HEK293 (cell line): ENCODE results near the gene ZNF629.
A peak's percentile ranks its signal among the peaks of the same experiment; 100 is the strongest.

Source experiments
- CTCF ChIA-PET: fragments of 350-600 bp; formaldehyde crosslinking; extraction: SDS; loops from one replicate; lab custom pipeline; 2021; ENCODE audit warnings: antibody characterized with exemption; lab: Yijun Ruan, JAX
- POLR2A ChIA-PET: fragments of 300-600 bp; formaldehyde crosslinking; extraction: SDS; loops from one replicate; lab custom pipeline; 2020; ENCODE audit warnings: antibody characterized with exemption, inconsistent platforms; lab: Yijun Ruan, JAX
- H3K27ac ChIP-seq: fragments of 200-500 bp; sonication (Bioruptor generic); 2 replicates; pipeline ENCODE4 v1.5.1; 2014; ENCODE audit warnings: low read depth, low read length, control low read depth, inconsistent platforms; ENCODE audit errors: extremely low read depth
- H3K36me3 ChIP-seq, 2 experiments: fragments of 200-500 bp in 1 of 2; sonication (Bioruptor generic) in 1 of 2; 1 replicate in 1 of 2; 2 replicates in 1 of 2; pipeline ENCODE4 v1.5.1; 2014 to 2017; ENCODE audit warnings: inconsistent platforms in 2 of 2, low read length in 2 of 2; ENCODE audit not compliant: control insufficient read depth in 2 of 2, insufficient read depth in 1 of 2
- H3K4me1 ChIP-seq: fragments of 200-500 bp; sonication (Bioruptor generic); 2 replicates; pipeline ENCODE4 v1.5.1; 2014; ENCODE audit warnings: mild to moderate bottlenecking, low read length, inconsistent platforms; ENCODE audit not compliant: control insufficient read depth, insufficient read depth
- H3K4me3 ChIP-seq: 2 replicates; pipeline ENCODE4 v1.5.1; 2011; ENCODE audit warnings: low read depth, mild to moderate bottlenecking, control low read depth, low read length, moderate library complexity
- H3K9me3 ChIP-seq: fragments of 200-500 bp; sonication (Bioruptor generic); 2 replicates; pipeline ENCODE4 v1.5.1; 2014; ENCODE audit warnings: low read depth, low read length, inconsistent platforms; ENCODE audit not compliant: control insufficient read depth, insufficient read depth
- AEBP2 ChIP-seq: fragments of 450-650 bp; formaldehyde crosslinking; IDR thresholded peaks from 2 replicates; pipeline ENCODE4 v1.5.1; 2016; ENCODE audit warnings: missing biosample characterization, missing genetic modification characterization, borderline replicate concordance
- ATF2 ChIP-seq: fragments of 450-650 bp; formaldehyde crosslinking; IDR thresholded peaks from 2 replicates; pipeline ENCODE4 v1.5.1; 2016; ENCODE audit warnings: missing biosample characterization, missing genetic modification characterization, low read depth
- GLIS1 ChIP-seq: fragments of 450-650 bp; formaldehyde crosslinking; IDR thresholded peaks from 2 replicates; pipeline ENCODE4 v1.5.1; 2016; ENCODE audit warnings: missing biosample characterization, missing genetic modification characterization
- KLF1 ChIP-seq: fragments of 450-650 bp; formaldehyde crosslinking; IDR thresholded peaks from 2 replicates; pipeline ENCODE4 v1.5.1; 2016; ENCODE audit warnings: missing biosample characterization, missing genetic modification characterization
- KLF10 ChIP-seq: fragments of 450-650 bp; IDR thresholded peaks from 2 replicates; pipeline ENCODE4 v1.5.1; 2018; ENCODE audit warnings: missing biosample characterization, mild to moderate bottlenecking, missing genetic modification characterization
- KLF16 ChIP-seq: fragments of 450-650 bp; formaldehyde crosslinking; IDR thresholded peaks from 2 replicates; pipeline ENCODE4 v1.5.1; 2017; ENCODE audit warnings: missing biosample characterization, missing genetic modification characterization
- KLF7 ChIP-seq: fragments of 450-650 bp; formaldehyde crosslinking; IDR thresholded peaks from 2 replicates; pipeline ENCODE4 v1.5.1; 2016; ENCODE audit warnings: missing biosample characterization, missing genetic modification characterization, borderline replicate concordance
- PRDM6 ChIP-seq: fragments of 450-650 bp; formaldehyde crosslinking; IDR thresholded peaks from 2 replicates; pipeline ENCODE4 v1.5.1; 2017; ENCODE audit warnings: missing biosample characterization, missing genetic modification characterization
- SCRT1 ChIP-seq: fragments of 450-650 bp; formaldehyde crosslinking; IDR thresholded peaks from 2 replicates; pipeline ENCODE4 v1.5.1; 2016; ENCODE audit warnings: missing biosample characterization, missing genetic modification characterization, borderline replicate concordance
- SETDB1 ChIP-seq: IDR thresholded peaks from one replicate; pipeline ENCODE4 v1.6.1; 2017; ENCODE audit warnings: mild to moderate bottlenecking, low read length, moderate library complexity, mixed read lengths; ENCODE audit not compliant: insufficient read length
- TRIM28 ChIP-seq: IDR thresholded peaks from 2 replicates; pipeline ENCODE4 v1.6.1; 2011; ENCODE audit warnings: low read length, control low read depth, borderline replicate concordance
- WT1 ChIP-seq: fragments of 450-650 bp; formaldehyde crosslinking; IDR thresholded peaks from 2 replicates; pipeline ENCODE4 v1.5.1; 2016; ENCODE audit warnings: missing biosample characterization, missing genetic modification characterization
- ZBTB44 ChIP-seq: fragments of 450-650 bp; IDR thresholded peaks from 2 replicates; pipeline ENCODE4 v1.5.1; 2018; ENCODE audit warnings: missing biosample characterization, mild to moderate bottlenecking, missing genetic modification characterization
- ZBTB49 ChIP-seq: fragments of 450-650 bp; formaldehyde crosslinking; IDR thresholded peaks from 2 replicates; pipeline ENCODE4 v1.5.1; 2016; ENCODE audit warnings: missing biosample characterization, missing genetic modification characterization, low read depth
- ZNF155 ChIP-seq: fragments of 450-650 bp; formaldehyde crosslinking; IDR thresholded peaks from 2 replicates; pipeline ENCODE4 v1.5.1; 2016; ENCODE audit warnings: missing biosample characterization, missing genetic modification characterization
- ZNF157 ChIP-seq: fragments of 450-650 bp; formaldehyde crosslinking; IDR thresholded peaks from 2 replicates; pipeline ENCODE4 v1.5.1; 2016; ENCODE audit warnings: missing biosample characterization, missing genetic modification characterization
- ZNF202 ChIP-seq: fragments of 450-650 bp; formaldehyde crosslinking; IDR thresholded peaks from 2 replicates; pipeline ENCODE4 v1.5.1; 2016; ENCODE audit warnings: missing biosample characterization, missing genetic modification characterization, borderline replicate concordance
- ZNF214 ChIP-seq: fragments of 450-650 bp; formaldehyde crosslinking; IDR thresholded peaks from 2 replicates; pipeline ENCODE4 v1.5.1; 2017; ENCODE audit warnings: missing biosample characterization, mild to moderate bottlenecking, missing genetic modification characterization, borderline replicate concordance
- ZNF23 ChIP-seq: fragments of 450-650 bp; formaldehyde crosslinking; IDR thresholded peaks from 2 replicates; pipeline ENCODE4 v1.5.1; 2016; ENCODE audit warnings: missing biosample characterization, missing genetic modification characterization, borderline replicate concordance
- ZNF266 ChIP-seq: fragments of 450-650 bp; formaldehyde crosslinking; IDR thresholded peaks from 2 replicates; pipeline ENCODE4 v1.5.1; 2016; ENCODE audit warnings: missing biosample characterization, missing genetic modification characterization, low read depth
- ZNF274 ChIP-seq, 2 experiments: fragments of 200-500 bp in 1 of 2; fragments of 450-650 bp in 1 of 2; sonication (Bioruptor generic) in 1 of 2; formaldehyde crosslinking in 1 of 2; IDR thresholded peaks; 2 replicates each; pipeline versions ENCODE4 v1.5.1 to v1.6.1; 2014 to 2016; ENCODE audit warnings: borderline replicate concordance in 1 of 2, inconsistent platforms in 1 of 2, low read length in 1 of 2, missing biosample characterization in 1 of 2, missing genetic modification characterization in 1 of 2
- ZNF341 ChIP-seq: fragments of 450-650 bp; formaldehyde crosslinking; IDR thresholded peaks from 2 replicates; pipeline ENCODE4; 2016; ENCODE audit warnings: low read depth, missing biosample characterization, missing genetic modification characterization
- ZNF350 ChIP-seq: fragments of 450-650 bp; formaldehyde crosslinking; IDR thresholded peaks from 2 replicates; pipeline ENCODE4 v1.5.0; 2017; ENCODE audit warnings: missing biosample characterization, mild to moderate bottlenecking, missing genetic modification characterization
- ZNF529 ChIP-seq: fragments of 450-650 bp; formaldehyde crosslinking; IDR thresholded peaks from 2 replicates; pipeline ENCODE4 v1.5.1; 2017; ENCODE audit warnings: missing genetic modification characterization, missing biosample characterization; ENCODE audit not compliant: insufficient replicate concordance
- ZNF549 ChIP-seq: fragments of 450-650 bp; IDR thresholded peaks from 2 replicates; pipeline ENCODE4 v1.5.1; 2018; ENCODE audit warnings: missing biosample characterization, missing genetic modification characterization, mild to moderate bottlenecking, inconsistent platforms, moderate library complexity
- ZNF600 ChIP-seq: fragments of 450-650 bp; formaldehyde crosslinking; IDR thresholded peaks from 2 replicates; pipeline ENCODE4 v1.5.1; 2016; ENCODE audit warnings: missing biosample characterization, missing genetic modification characterization
- ZNF626 ChIP-seq: fragments of 450-650 bp; sonication (Bioruptor Pico); formaldehyde crosslinking; IDR thresholded peaks from 2 replicates; pipeline ENCODE4 v1.5.1; 2018; ENCODE audit warnings: missing biosample characterization, missing genetic modification characterization, inconsistent platforms
- ZNF677 ChIP-seq: fragments of 450-650 bp; IDR thresholded peaks from 2 replicates; pipeline ENCODE4 v1.5.0; 2018; ENCODE audit warnings: missing biosample characterization, mild to moderate bottlenecking, missing genetic modification characterization, moderate library complexity

Gene ZNF629

GRCh38 chr16:30805370-30806169 is 18.6 kb upstream of the ZNF629 start:
- Histone ChIP-seq H3K4me3 (peak overlapping the region; percentile 74), H3K27ac (peak overlapping the region; percentile 86), H3K4me1 (no peaks in the 10 kb centered on the region), H3K9me3 (no peaks in the 10 kb centered on the region), H3K36me3 (no peaks in the 10 kb centered on the region)
- CTCF ChIA-PET, result interaction anchor here (0.6 to 4.9 kb wide), 14 partner anchors 8 to 1827 kb away, joined by 3 to 30 read pairs (median 4); partner anchors contain the start of genes PRR14 and ZNF629
- POLR2A ChIA-PET, result interaction anchor here (0.5 to 5.4 kb wide), 32 partner anchors 8 to 740 kb away, joined by 3 to 132 read pairs (median 4); partner anchors contain the start of genes ALDOA, FBXL19, PHKG2 and PRR14
- TF ChIP-seq ZNF202 (tag by site-specific recombination) (no peak), WT1 (no peak; the same call in 1 of the 2 replicates), ATF2 (tag by site-specific recombination) (no peak), PRDM6 (no peak), ZNF214 (no peak), KLF16 (peak; percentile 95), ZNF549 (tag by site-specific recombination) (no peak), TRIM28 (peak; percentile 67; the same call in 1 of the 2 replicates), GLIS1 (tag by site-specific recombination) (peak; percentile 77), ZNF23 (no peak), ZNF266 (no peak), ZNF274 (IDR thresholded peaks at IDR 0.05; ENCODE audit: low read length) (no peak), ZNF274 (tag by site-specific recombination; IDR thresholded peaks at IDR 0.05; ENCODE audit: borderline replicate concordance) (no peak), ZNF350 (tag by site-specific recombination) (no peak), ZNF677 (no peak), ZNF600 (tag by site-specific recombination) (peak; percentile 91), SCRT1 (peak; percentile 81), KLF7 (tag by site-specific recombination) (peak; percentile 46; the same call in 1 of the 2 replicates), AEBP2 (tag by site-specific recombination) (no peak), KLF1 (tag by site-specific recombination) (no peak; the same call in 1 of the 2 replicates), ZBTB44 (tag by site-specific recombination) (peak; percentile 60; the same call in 1 of the 2 replicates), ZBTB49 (no peak), ZNF155 (no peak), ZNF341 (tag by site-specific recombination) (peak; percentile 84), ZNF529 (tag by site-specific recombination) (no peak), ZNF626 (tag by site-specific recombination) (no peak), SETDB1 (peak; percentile 30), ZNF157 (tag by site-specific recombination) (no peak), KLF10 (no peak; the same call in 1 of the 2 replicates)
